Measurements from ENCODE around the gene UBE2R2. TPM values are rescaled to one million over a fixed set of nuclear protein-coding genes. Genes with fewer than 3 reads are reported as not detected.
"Not testable (repeated sequence)": the region's sequence is repeated elsewhere in the genome, so short reads cannot be mapped to it uniquely, and the experiment has no call there.

UBE2R2 gene
- total RNA-seq, 1 experiment from 2014 or later: 24.5 TPM

- no peak overlapping the region for H3K4me3 Mint-ChIP-seq (ENCODE audit: low read depth, unreplicated experiment)
- H3K27me3 Mint-ChIP-seq (ENCODE audit: unreplicated experiment): no peaks in the 10 kb centered on the region
- CTCF ChIA-PET: no interaction called here
- intact Hi-C loops (cut with micrococcal nuclease; ENCODE audit: unreplicated experiment): no loop called here
- BruUV-seq (replicated peaks): no TSS peak
- TF ChIP-seq, protein P1, sequence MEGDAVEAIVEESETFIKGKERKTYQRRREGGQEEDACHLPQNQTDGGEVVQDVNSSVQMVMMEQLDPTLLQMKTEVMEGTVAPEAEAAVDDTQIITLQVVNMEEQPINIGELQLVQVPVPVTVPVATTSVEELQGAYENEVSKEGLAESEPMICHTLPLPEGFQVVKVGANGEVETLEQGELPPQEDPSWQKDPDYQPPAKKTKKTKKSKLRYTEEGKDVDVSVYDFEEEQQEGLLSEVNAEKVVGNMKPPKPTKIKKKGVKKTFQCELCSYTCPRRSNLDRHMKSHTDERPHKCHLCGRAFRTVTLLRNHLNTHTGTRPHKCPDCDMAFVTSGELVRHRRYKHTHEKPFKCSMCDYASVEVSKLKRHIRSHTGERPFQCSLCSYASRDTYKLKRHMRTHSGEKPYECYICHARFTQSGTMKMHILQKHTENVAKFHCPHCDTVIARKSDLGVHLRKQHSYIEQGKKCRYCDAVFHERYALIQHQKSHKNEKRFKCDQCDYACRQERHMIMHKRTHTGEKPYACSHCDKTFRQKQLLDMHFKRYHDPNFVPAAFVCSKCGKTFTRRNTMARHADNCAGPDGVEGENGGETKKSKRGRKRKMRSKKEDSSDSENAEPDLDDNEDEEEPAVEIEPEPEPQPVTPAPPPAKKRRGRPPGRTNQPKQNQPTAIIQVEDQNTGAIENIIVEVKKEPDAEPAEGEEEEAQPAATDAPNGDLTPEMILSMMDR (IDR thresholded peaks at IDR 0.05; ENCODE audit: unreplicated experiment): no peak
- H3K27ac Mint-ChIP-seq (ENCODE audit: unreplicated experiment): no peak overlapping the region
- H3K4me1 Mint-ChIP-seq (ENCODE audit: low read depth, unreplicated experiment): peaks cover 12% of the 10 kb centered on the region
- H3K36me3 Mint-ChIP-seq (ENCODE audit: insufficient read depth, unreplicated experiment): peaks cover 17% of the 10 kb centered on the region
- DNase-seq: no peak
- H3K9me3 Mint-ChIP-seq (ENCODE audit: low read depth, unreplicated experiment): no peaks in the 10 kb centered on the region
Measured at GRCh38 chr9:33952066-33952465, 135.1 kb downstream of the UBE2R2 start.

DNA sequence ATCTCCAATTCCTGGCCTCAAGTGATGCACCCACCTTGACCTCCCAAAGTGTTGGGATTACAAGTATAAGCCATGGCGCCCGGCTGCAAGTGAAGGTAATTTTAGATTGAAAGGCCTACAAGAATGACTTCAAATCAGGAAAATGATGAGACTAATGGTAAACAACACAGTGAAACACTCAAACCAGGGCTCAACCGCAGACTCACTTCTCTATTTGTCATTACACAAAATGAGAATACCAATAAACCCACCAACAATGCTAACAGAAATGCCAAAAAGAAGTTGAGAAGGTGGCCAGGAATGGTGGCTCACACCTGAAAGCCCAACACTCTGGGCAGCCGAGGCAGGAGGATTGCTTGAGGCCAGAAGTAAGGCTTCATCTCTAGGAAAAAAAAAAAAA lies 139.6 kb downstream of the UBE2R2 start:
- intact Hi-C loops (cut with micrococcal nuclease; ENCODE audit: unreplicated experiment): no loop called here
- H3K4me1 Mint-ChIP-seq (ENCODE audit: low read depth, unreplicated experiment): no peaks in the 10 kb centered on the region
- CTCF ChIA-PET: no interaction called here
- BruUV-seq (replicated peaks): no TSS peak
- H3K36me3 Mint-ChIP-seq (ENCODE audit: insufficient read depth, unreplicated experiment): peaks cover 28% of the 10 kb centered on the region
- H3K9me3 Mint-ChIP-seq (ENCODE audit: low read depth, unreplicated experiment): no peaks in the 10 kb centered on the region
- H3K27me3 Mint-ChIP-seq (ENCODE audit: unreplicated experiment): no peaks in the 10 kb centered on the region
- no peak for DNase-seq
- no peak overlapping the region for H3K27ac Mint-ChIP-seq (ENCODE audit: unreplicated experiment)
- no peak overlapping the region for H3K4me3 Mint-ChIP-seq (ENCODE audit: low read depth, unreplicated experiment)
- TF ChIP-seq, protein P1 (IDR thresholded peaks at IDR 0.05; ENCODE audit: unreplicated experiment): no peak

DNA sequence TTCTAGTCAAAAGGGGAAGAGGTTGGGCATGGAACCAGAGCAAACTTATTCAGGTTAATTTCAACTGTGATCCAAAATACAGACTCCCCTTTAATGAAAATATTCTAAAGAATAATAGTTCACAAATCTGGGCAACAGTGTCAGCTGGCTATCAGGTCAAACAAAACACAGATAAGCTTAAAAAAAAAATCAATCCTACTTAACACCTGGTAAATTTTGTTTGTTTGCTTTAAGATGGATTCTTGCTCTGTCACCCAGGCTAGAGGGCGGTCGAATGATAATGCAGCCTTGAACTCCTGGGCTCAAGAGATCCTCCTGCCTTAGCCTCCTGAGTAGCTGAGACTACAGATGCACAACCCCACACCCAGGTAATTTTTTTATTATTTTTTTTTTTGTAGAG lies 142.8 kb downstream of the UBE2R2 start:
- no peak for DNase-seq
- intact Hi-C loops (cut with micrococcal nuclease; ENCODE audit: unreplicated experiment): no loop called here
- Mint-ChIP-seq H3K9me3 (ENCODE audit: low read depth, unreplicated experiment) (no peaks in the 10 kb centered on the region), H3K4me1 (ENCODE audit: low read depth, unreplicated experiment) (no peaks in the 10 kb centered on the region), H3K4me3 (ENCODE audit: low read depth, unreplicated experiment) (no peak overlapping the region), H3K27me3 (ENCODE audit: unreplicated experiment) (no peaks in the 10 kb centered on the region), H3K36me3 (ENCODE audit: insufficient read depth, unreplicated experiment) (peaks cover 27% of the 10 kb centered on the region), H3K27ac (ENCODE audit: unreplicated experiment) (no peak overlapping the region)
- TF ChIP-seq, protein P1 (IDR thresholded peaks at IDR 0.05; ENCODE audit: unreplicated experiment): no peak
- CTCF ChIA-PET: no interaction called here
- BruUV-seq (replicated peaks): no TSS peak

- H3K4me3 Mint-ChIP-seq (ENCODE audit: low read depth, unreplicated experiment); H3K27ac Mint-ChIP-seq (ENCODE audit: unreplicated experiment); H3K27me3 Mint-ChIP-seq (ENCODE audit: unreplicated experiment); BruUV-seq (replicated peaks); DNase-seq; H3K4me1 Mint-ChIP-seq (ENCODE audit: low read depth, unreplicated experiment); H3K9me3 Mint-ChIP-seq (ENCODE audit: low read depth, unreplicated experiment); intact Hi-C loops (cut with micrococcal nuclease; ENCODE audit: unreplicated experiment); CTCF ChIA-PET: not testable (repeated sequence)
- H3K36me3 Mint-ChIP-seq (ENCODE audit: insufficient read depth, unreplicated experiment): peaks cover 17% of the 10 kb centered on the region
Measured at GRCh38 chr9:33962468-33962867, 145.5 kb downstream of the UBE2R2 start.

DNA sequence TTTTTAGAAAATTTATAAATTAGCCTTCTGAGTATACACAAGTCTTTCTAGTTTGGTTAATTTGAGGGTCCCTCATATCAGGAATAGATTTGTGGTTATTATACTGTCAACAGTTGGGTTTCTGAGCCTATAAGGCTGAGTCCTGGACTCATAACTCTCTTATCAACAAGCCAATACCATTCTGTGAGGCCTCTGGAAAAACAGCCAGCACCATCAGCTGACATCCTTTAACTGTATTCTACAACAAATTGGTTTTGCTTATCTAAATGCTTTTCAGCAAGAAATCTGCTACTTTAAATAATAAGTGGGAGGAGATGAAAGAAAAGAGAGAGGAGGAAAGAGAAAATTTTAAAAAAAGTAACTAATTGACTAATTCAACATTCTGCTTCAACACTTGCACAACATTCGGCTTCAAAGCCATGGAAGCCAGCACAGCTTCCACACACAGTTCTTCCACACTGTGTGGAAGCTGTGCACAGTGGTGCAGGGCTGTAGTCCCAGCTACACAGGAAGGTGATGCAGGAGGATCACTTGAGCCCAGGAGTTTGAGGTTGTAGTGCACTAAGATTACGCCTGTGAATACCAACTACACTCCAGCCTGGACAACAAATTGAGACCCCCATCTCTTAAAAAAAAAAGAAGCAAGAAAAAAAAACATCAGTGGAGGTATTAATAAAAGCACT lies 147.3 kb downstream of the UBE2R2 start:
- BruUV-seq (replicated peaks): no TSS peak
- Mint-ChIP-seq H3K4me1 (ENCODE audit: low read depth, unreplicated experiment) (peaks cover 5% of the 10 kb centered on the region), H3K27ac (ENCODE audit: unreplicated experiment) (no peak overlapping the region), H3K27me3 (ENCODE audit: unreplicated experiment) (no peaks in the 10 kb centered on the region), H3K36me3 (ENCODE audit: insufficient read depth, unreplicated experiment) (peaks cover 20% of the 10 kb centered on the region), H3K4me3 (ENCODE audit: low read depth, unreplicated experiment) (no peak overlapping the region), H3K9me3 (ENCODE audit: low read depth, unreplicated experiment) (no peaks in the 10 kb centered on the region)
- CTCF ChIA-PET: interaction anchor here (0.7 kb wide), 1 partner anchor 38 kb away, joined by 4 read pairs; no protein-coding TSS in a partner anchor
- intact Hi-C loops (cut with micrococcal nuclease; ENCODE audit: unreplicated experiment): no loop called here
- no peak for DNase-seq
- TF ChIP-seq, protein P1 (IDR thresholded peaks at IDR 0.05; ENCODE audit: unreplicated experiment): no peak

All from Calu3 (cell line).